Measurements from ENCODE around the gene LMBRD2.

DNA sequence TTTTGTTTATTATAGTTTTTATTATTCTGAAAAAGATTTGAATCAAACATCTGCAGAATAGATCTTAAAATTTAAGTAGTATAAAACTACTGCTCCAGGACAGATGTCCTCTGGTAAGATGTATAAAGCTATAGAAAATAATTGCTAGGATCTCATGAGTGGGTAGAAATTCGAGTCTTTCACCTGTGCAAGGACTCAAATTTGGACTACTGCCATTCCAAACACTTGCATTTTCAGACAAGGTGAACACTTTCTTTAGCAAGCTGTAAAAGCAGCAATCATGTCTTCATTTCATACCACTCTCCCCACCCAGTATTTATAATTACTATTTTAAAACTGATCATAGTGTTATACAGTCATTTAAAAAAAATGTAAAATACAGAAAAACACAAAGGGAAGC is 20.9 kb upstream of the LMBRD2 start:
- TF ChIP-seq, protein P1, sequence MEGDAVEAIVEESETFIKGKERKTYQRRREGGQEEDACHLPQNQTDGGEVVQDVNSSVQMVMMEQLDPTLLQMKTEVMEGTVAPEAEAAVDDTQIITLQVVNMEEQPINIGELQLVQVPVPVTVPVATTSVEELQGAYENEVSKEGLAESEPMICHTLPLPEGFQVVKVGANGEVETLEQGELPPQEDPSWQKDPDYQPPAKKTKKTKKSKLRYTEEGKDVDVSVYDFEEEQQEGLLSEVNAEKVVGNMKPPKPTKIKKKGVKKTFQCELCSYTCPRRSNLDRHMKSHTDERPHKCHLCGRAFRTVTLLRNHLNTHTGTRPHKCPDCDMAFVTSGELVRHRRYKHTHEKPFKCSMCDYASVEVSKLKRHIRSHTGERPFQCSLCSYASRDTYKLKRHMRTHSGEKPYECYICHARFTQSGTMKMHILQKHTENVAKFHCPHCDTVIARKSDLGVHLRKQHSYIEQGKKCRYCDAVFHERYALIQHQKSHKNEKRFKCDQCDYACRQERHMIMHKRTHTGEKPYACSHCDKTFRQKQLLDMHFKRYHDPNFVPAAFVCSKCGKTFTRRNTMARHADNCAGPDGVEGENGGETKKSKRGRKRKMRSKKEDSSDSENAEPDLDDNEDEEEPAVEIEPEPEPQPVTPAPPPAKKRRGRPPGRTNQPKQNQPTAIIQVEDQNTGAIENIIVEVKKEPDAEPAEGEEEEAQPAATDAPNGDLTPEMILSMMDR (IDR thresholded peaks at IDR 0.05) = no peak
- no peak for TF ChIP-seq POLR2A (IDR thresholded peaks at IDR 0.05)
